Erythroblast (primary cell): ENCODE data around the gene PGP.

Experiments used
- GATA1 ChIP-seq: IDR thresholded peaks from 2 replicates; pipeline ENCODE4 v1.6.1; 2011; ENCODE audit warnings: low read depth, mild to moderate bottlenecking, control low read depth, low read length, moderate library complexity
- POLR2A ChIP-seq: IDR thresholded peaks from 2 replicates; pipeline ENCODE4 v1.6.1; 2011; ENCODE audit warnings: mild to moderate bottlenecking, low read length

DNA sequence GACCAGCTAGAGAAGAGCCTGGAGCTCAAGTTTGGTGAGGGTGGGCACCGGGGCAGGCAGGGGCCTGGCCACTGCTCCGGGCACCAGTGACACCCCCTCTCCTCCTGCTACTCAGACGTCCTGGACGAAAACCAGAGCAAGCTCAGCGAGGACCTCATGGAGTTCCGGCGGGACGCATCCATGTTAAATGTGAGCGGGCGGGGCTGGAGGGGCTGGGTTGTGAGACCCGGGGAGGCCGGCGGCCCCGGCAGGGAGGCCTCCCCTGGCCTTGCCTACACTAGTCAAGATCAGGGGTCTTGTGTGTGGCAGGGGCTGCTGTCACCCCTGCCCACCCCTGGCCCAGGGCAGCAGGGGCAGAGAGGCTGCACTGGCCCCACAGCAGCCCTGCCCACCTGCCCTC is 41.3 kb downstream of the PGP start:
- TF ChIP-seq POLR2A (no peak), GATA1 (no peak)
